ENCODE results near the gene IHH.

Gene IHH

DNA sequence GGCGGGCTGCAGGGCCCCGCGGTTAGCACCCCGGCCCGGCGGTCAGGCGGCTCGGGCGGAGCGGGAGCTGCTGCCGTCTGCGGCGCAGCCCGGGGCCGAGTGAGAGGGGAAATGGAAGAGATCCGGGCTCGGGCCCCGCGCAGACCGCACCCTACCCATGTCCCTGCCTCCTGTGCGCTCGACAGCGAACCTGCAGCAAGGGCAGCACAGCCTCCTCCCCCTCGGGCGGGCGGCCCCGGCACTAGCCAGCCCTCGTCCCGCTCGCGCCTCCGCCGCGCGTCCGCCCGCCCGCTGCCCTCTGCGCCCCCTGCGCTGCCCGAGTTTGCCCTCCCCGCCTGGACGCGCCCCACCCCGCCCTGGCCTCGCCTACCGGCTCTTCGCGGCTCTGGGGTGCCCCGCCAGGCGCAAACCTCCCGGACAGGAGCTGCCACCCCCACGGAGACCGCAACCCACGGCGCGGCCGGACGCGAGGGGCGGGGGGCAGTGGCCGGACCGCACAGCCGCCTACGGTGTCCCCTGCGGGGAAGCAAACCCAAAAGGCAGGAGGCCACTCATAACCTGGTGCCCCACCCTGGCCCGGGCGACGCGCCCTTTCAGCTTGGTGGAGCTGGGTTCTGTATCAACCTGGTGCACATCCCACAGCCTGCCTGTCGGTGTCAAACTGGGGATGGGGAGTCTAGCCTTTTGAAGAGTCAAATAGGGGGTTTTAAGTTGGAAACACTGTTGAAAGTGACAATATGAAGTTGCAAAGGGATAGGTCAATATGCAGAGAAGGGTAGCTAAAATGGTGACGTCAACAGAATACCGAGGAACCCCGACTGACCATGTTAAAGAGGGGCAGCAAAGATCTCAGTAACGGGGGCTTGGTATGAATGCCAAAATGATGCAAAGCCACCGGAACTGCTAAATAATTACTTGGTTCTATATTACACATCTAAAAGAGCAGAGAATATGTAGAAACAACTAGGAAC, at the start of gene IHH:
TSS of gene IHH (minus strand) at position 101 of the 971 bp plus-strand sequence. CDS start 454 bp downstream, outside the sequence.
- DNase-seq = peak; percentile 28

DNA sequence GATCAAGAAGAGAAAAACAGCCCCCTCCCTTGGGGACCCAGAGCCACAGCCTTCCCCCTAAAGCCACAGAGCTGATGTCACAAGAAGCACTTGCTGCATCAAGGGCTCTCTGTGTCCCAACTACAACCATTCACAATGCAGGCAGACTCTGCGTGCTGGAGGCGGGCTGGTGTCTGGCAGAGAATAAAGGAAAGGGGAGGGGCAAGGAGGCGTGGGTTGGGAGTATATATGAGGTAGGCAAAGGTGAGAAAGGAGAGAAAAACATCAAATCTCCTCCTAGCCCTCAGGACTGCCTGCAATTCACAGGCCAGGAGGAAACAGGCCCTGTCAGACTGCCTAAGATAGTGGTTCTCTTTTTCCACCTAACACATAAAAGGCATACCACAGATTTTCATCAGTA, 48.8 kb upstream of the IHH start:
- DNase-seq = peak; percentile 64

DNA sequence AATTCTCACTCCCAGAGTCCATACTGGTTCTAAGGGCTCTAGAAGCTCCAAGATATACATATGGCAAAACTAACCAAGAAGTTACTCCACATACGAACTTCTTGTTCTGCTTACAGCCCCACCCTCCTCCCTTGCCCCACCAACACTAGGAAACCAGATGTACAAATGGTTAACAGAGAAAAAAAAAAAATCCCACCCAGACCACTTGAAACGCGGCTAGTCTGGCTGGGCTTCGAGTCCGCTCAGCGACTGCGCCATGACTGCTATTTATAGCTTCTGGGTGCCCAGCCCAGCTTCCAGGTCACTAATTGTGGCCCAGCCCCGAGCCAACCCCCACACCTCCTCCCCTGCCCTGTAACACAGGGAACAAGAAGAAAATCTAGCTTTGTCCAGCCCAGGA, 47.0 kb upstream of the IHH start:
- DNase-seq = no peak

DNA sequence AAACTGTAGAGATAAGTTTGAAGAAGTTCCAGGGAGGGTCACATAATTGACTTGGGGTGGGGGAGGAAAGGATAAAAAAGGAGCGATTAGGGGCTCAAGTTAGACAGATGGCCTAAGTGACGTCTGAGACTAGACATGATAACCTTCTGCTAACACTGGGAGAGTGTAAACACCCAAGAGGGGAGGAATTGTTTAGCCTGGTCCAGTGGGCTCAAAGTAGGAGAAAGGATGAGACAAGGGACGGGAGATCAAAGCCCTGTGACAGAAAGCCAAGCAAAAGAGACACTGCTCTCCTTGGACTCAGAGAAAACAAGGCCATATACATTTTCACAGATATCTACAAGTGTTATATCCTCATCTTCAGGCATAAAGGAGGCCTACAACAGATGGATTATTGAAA, 45.5 kb upstream of the IHH start:
- no peak for DNase-seq

DNA sequence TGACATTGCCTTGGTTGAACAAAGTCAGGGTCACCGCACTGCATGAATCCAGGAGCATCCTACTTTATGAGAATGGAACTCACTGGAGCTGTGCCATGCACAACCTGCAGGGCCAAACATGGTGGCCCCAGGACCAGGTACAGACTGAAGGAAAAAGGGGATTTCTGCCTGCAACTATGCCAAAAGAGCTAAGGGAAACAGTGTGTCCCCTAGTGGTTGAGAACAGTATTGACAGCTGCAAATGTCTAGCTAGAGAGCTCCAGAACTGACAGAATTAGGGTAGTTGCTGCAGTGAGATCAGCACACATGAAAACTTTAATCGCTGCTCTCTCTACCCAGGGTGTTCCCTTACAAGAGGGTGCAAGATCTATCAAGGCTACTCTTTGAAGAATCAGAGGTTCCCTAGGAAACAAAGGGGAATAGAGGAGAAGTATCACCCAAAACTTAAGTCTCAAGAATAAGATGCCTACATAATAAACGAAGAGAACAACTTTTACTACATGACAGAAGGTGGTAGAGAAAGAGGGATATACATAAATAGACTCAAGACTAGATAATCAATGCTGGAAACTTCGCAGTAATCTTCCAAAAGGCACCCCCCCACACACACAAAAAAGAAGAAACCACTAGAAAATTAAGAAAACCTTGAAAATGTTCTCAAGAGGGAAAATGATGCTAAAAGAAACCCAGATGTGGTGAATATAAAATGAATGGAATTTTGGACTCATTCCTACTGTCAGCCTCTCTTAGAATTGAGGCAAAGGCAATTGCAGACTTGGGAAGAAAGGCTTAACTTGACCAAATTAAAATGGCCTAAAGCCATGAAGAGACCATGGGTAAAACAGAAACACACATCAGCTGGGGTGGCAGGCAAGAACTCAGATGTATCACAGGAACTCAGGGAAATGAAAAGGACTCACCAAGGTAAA, 43.6 kb upstream of the IHH start:
- DNase-seq = peak; percentile 14

DNA sequence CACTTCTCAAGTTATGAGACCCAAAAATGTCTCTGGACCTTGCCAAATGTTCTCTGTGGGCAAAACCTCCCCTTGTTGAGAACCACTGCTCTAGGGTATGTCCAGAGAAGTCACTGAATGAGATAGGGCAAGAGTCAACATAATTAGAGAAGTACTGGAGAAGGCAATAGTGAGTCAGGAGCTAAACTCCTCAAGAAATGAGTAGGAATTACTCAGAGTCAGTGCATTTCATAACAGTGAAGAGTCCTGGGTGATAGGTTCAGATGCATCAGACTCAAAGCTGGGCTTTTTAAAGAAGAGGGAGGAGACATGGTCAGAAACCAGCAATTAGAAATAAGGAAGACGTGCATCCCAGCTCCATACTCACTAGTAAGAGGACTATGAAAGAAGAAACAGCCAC, 38.6 kb upstream of the IHH start:
- no peak for DNase-seq

DNA sequence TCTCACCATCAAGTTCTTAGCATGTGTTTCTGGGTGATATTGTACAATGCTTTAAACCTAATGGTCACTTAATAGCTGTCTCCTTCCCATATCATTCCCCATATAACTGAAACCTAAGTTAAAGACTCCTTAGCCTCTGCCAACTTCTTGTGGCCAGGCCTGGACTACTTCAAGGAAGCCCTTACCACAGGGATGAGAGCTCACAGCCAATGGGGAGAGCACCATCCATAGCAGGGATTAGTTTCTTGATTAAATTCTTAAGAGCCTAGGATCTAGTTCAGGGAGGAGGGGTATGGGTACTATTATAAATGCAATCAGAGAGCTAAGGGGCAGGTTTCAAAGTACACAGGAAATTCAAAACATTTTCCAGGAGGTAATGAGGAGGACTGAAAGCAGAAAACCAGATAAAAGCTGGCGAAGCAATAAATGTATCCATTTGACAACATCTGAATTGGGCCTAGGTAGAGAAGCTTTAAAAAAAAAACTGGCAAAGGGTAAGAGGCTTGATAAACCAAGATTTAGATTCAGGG, 34.8 kb upstream of the IHH start:
- no peak for DNase-seq

DNA sequence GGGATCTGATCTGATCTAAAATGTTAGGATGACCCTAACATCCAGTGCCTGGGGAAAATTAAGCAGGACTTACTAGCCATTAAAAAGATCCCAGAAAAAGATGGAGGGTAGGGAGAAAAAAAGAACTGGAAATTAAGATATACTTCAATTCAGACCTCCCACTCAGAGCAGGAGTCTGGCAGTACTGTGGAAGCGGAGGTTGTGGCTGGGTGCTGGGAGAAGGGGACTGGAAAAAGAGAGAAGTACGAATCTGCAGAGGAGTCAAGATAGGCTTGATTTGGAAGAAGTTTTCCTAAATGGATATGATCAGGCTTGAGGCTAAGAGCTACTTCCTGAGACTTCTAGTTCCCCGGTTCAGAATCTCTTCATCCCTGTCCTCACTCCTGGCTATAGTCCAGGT, 33.5 kb upstream of the IHH start:
- DNase-seq = no peak

DNA sequence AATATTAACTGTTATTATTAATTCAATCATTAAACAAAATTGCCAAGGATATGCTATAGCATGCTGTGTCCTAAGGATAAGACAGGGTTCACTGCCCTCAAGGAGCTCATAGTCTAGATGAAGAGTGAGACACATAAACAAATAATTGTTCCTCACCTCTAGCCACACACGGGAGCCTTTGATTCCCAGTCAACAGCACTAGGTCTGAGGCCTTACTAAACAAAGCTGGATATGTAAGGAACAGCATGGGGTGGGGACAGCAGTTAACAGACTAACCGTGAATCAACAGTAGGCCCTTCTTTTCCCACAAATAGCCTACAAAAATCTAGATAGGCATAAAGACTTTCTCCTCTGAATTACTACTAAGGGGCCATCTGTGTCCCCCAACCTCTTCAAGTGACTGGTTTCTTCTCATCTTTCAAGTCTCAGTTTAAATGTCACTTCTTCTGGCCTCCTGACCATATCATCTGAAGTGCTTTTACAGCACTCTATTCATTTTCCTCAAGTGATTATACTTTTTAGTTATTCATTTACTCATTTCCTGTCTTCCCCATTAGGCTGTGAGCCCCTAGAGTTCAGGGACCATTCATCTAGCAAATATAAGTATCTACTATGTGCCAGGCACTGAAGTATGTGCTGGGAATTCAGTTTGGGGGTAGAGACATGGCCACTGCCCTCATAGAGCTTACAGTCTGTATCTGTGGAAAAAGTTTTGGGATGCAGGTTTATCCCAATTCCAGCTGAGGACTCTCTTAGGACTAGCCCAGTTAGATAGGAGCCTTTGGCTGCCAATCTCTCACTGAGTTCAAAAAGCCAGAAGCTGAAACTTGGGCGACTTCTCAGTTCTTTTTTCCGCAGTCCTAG, 29.9 kb upstream of the IHH start:
- DNase-seq = no peak

DNA sequence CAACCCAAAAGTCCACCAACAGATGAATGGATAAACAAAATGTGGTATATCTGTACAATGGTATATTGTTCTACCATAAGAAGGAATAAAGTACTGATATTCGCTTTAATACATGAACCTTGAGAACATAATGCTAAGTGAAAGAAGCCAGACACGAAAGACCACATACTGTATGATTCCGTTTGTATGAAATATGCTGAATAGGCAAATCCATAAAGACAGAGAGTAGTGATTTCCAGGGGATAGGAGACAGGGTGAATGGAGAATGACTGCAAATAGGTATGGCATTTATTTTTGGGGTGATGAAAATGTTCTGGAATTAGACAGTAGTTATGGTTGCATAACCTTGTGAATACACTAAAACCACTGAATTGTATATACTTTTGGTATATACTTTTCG, 28.6 kb upstream of the IHH start:
- DNase-seq = no peak

DNA sequence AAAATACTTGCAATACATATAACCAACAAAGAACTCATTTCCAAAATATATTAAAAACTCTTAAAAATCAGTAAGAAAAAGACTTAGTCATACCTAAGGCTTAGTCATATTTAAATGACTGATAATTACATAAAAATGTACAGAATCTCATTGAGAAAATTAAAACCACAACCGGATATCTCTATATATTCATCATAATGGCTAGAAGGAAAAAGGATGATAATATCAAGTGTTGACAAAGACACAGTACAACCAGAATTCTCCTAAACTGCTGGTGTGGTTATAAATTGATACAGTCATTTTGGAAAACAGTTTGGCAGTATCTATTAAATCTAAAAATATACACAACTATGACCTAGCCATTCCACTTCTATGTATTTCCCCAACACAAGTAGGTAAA, 27.1 kb upstream of the IHH start:
- no peak for DNase-seq

DNA sequence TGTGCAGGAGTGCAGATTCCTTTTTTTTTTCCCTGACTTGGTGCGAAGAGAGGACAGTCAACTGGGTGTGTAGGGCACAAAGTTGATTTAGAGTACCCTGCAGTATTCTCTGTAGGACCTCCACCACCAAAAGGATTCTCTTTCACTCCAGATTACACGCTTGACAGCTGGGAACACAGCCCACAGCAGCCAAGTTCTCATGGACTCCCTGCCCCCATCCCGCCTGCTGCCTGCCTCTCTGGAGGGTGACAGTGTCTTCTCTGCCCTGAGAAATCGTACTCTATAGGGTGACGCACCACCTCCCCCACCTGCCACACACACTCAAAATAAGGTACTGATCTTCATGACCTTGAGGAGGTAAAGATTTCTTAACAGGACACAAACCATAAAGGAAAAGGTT, 26.6 kb upstream of the IHH start:
- no peak for DNase-seq

DNA sequence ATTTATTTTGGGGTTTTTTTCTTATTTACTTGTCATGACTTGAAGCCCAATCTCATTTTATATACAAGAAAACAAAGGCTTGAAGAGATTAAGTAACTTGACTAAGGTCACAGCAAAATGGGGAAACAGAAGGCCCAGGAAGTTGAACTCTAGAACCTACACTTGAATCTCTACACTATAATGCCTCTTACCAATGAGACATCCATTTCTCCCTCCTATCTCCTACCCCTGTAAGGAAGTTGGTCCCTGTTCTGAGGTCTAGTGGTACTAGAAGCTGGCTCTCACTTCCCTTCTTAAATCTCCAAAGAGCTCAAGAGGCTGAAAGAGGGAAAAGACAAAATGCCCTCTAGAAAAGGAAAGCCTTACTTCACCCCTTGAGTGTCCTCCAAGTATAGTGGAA, 25.5 kb upstream of the IHH start:
- no peak for DNase-seq

DNA sequence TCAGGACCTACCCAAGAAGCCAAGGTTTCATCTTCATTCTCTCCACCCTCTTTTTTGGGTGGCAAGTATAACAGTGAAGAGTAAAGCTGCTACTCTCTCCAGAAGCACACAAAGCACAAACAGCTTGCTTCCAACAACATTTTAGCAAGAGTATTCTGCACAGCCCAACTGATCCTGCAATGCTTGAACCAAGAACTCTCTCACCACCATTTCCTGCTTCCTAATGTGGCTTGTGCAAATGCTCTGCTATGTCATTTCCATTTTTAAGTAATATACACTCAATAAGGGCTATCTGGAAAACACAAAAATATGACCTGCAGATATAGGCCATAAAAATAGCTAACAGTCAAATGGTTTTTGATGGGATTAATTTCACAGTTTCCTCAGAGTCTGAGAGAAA, 24.1 kb upstream of the IHH start:
- DNase-seq = no peak

DNA sequence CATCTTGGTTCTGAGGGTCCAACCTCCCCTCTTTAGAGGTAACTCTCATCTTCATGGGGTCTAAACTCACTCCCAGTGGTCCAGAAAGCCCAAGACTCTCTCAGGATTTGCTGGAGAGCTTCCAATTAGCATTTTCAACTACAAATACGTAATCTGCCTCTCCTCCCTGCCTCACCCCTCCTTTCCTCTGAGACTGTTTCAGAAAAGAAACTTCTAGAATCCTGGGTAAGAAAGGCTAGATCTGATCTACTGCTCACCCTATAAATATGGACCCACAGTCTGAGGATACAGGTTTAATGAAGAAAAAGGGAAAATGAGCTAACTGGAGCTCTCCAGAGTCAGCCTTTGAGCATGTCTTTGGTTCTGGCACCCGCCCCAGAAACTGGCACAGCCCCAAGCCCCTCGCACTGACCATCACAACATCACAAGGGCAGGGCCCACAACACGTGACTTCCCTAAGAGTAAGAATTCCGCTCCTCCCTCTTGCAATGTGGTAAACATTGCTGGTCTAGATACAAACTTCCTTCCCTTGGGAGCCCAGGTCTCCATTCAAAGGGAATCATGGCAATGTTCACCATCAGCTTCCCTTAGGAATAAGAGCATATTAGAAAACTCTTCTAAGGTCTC, 21.7 kb upstream of the IHH start:
- no peak for DNase-seq

DNA sequence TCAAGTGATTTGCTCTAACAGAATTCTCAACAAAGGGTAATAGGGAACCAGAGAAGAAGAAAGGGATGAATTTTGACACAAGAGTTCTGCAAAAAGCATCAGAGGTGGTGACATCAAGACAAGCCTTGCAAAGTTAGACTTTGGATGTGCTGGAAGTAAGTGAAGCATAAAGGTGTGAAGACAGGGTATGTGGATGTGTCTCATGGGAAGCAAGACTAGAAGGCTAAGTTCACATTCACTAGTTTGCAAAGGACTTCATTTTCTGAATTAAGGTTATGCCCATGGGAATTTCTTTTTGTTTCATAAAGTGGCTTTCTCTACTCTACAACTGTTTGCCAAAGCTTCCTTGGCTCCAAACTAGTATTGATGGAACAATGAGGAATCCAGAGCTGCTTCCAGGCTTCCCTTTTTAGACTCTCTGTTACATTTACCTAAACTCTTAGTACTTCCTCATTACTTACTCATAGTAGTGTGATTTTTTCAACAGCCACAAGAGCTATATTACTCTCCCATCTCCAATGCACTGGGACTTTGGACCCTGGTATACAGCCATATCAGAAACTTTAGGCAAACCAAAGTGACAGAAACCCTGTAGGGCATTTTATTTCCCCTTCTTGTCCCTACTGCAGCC, 21.1 kb upstream of the IHH start:
- DNase-seq = no peak

DNA sequence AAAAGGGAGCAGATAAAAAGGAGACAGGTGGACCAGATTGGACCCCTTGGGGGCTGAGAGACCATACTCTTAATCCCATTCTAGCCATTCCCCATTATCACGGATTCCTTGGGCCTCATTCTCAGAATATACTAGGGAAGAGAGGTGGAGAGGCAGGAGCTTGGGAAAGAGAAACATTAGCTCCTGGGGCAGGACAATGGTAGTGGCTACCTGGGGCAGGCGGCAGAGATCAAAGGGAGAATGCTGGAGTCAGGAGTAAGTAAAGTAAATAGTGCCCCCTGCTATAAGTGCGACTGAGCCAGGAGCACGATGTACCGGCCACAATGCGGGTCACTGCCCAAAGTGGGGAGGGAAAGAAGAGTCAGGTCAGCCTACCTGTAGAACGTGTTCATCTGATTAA, 20.4 kb upstream of the IHH start:
- no peak for DNase-seq

DNA sequence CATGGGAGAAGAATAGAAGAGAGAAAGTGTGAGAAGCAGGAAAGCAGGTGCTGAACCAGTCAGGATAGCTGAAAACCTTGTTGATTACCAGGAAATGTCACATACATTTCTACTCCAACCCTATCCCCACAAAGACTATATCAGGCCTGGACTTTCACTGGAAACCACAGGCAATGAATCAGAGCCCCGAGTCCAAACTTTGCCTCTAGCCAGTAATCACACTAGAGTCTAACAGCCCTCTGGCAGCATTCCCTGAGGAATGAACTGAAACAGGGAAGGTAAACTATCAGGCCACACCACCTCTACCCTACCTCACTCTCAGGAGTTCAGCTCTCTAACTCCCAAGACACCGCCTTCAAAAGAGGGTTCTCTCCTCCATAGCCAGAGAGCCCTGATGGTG, 18.7 kb upstream of the IHH start:
- no peak for DNase-seq

DNA sequence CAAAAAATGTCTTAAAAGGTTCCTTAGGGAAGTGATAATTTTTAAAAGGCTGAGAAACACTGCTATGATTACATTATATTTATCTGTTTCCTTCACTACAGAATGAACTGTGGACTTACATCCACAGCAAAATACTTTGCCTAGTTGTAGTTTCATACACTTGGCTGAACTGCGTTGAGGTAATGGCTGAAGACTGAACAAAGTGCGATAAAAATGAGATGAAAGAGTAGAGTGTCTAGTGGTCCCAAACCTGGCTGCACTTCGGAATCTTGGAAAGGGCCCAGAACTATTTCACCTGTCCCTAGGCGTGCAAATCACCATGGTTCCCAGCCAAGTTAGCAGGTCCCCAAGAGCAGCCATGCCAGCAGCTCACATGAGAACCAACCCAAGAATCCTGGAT, 18.2 kb upstream of the IHH start:
- no peak for DNase-seq

DNA sequence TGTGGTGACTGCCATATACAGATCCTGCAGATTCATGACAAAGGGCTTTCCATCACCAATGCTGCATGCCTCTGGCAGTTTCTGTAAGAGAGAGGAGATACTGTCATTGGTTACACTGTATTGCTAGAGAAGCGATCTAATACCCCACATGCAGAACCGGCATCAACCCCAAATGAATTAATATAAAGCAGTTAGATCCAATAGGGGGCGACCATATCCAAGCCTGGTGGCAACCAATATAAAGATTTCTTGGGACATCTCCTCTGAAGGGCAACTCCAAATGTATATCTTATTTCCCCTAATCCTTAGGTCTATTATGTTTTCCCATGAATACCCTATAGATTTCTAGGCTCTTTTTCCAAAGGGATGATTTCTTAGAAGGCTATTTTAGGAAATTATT, 17.4 kb upstream of the IHH start:
- no peak for DNase-seq

DNA sequence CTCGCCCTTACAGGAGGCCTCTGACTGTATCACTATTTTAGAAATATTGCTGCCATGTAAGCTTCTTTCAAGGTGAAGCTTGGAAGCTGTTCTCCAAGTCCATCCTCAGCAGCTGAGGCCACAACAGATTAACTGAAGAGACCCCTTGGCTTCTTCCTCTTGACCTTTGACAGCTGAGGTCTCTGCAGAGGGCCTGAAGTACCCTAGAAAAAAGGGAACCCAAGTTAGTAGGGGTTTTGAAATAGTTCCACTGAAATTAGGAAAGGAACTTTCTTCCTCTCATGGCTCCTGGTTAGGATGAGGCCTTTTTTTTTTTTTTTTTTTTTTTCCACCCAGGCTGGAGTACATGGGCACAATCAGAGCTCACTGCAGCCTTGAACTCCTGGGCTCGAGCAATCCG, 15.5 kb upstream of the IHH start:
- no peak for DNase-seq
